Karpas-422 (cell line): Measurements from ENCODE around the gene PNKD. TPM values are rescaled to one million over a fixed set of nuclear protein-coding genes. Genes with fewer than 3 reads are reported as not detected.

ENCODE experiments used
- DNase-seq: peaks from one replicate; pipeline ENCODE4 v3.0.0-alpha.2; 2015
- H2AFZ ChIP-seq: fragments of 200-600 bp; sonication (generic); 2 replicates; pipeline ENCODE4 v1.6.1; 2014; ENCODE audit warnings: antibody characterized with exemption, low read length, mixed read lengths
- H3K27ac ChIP-seq: fragments of 200-600 bp; sonication (generic); 2 replicates; pipeline ENCODE4 v1.5.1; 2014; ENCODE audit warnings: mild to moderate bottlenecking, low read length, moderate library complexity
- H3K27me3 ChIP-seq: fragments of 200-600 bp; sonication (generic); 2 replicates; pipeline ENCODE4 v1.6.1; 2014; ENCODE audit warnings: low read length, mixed read lengths
- H3K36me3 ChIP-seq: fragments of 200-600 bp; sonication (generic); 2 replicates; pipeline ENCODE4 v1.6.1; 2014; ENCODE audit warnings: low read length, mixed read lengths; ENCODE audit not compliant: insufficient read depth
- H3K4me1 ChIP-seq: fragments of 200-600 bp; sonication (generic); 2 replicates; pipeline ENCODE4 v1.6.1; 2014; ENCODE audit warnings: mild to moderate bottlenecking, low read length, mixed read lengths
- H3K4me2 ChIP-seq: fragments of 200-600 bp; sonication (generic); 2 replicates; pipeline ENCODE4 v1.6.1; 2014; ENCODE audit warnings: low read length, low read depth, mild to moderate bottlenecking; ENCODE audit not compliant: poor library complexity, severe bottlenecking
- H3K4me3 ChIP-seq: fragments of 200-600 bp; sonication (generic); 2 replicates; pipeline ENCODE4 v1.5.1; 2014; ENCODE audit warnings: mild to moderate bottlenecking, antibody characterized with exemption, low read length, mixed read lengths
- H3K79me2 ChIP-seq: fragments of 200-600 bp; sonication (generic); 2 replicates; pipeline ENCODE4 v1.6.1; 2014; ENCODE audit warnings: mild to moderate bottlenecking, low read length, mixed read lengths
- H3K9ac ChIP-seq: fragments of 200-600 bp; sonication (generic); 2 replicates; pipeline ENCODE4 v1.6.0; 2014; ENCODE audit warnings: low read length
- H3K9me2 ChIP-seq: fragments of 200-600 bp; sonication (generic), shearing (Covaris generic); replicated peaks from 2 replicates; pipeline ENCODE4 v1.6.0; 2014; ENCODE audit warnings: mild to moderate bottlenecking, low read length, moderate library complexity; ENCODE audit not compliant: insufficient read depth
- H3K9me3 ChIP-seq: fragments of 300-700, 200-600 bp; sonication (generic); 2 replicates; pipeline ENCODE4 v1.6.1; 2014; ENCODE audit warnings: low read length, mixed read lengths
- H4K20me1 ChIP-seq: fragments of 200-600 bp; sonication (generic); 2 replicates; pipeline ENCODE4 v1.6.1; 2014; ENCODE audit warnings: mild to moderate bottlenecking, antibody characterized with exemption, low read length, low read depth; ENCODE audit not compliant: insufficient read depth
- total RNA-seq: library from RNA; depleted of rRNA; stranded (reverse); fragments of >200 nt; shearing (Covaris generic); gene quantifications from 2 replicates; pipeline ENCODE4 v1.2.3, GENCODE V29; 2014; ENCODE audit warnings: low replicate concordance

Gene PNKD
- total RNA-seq, 1 experiment from 2014 or later, result 26.5 TPM

DNA sequence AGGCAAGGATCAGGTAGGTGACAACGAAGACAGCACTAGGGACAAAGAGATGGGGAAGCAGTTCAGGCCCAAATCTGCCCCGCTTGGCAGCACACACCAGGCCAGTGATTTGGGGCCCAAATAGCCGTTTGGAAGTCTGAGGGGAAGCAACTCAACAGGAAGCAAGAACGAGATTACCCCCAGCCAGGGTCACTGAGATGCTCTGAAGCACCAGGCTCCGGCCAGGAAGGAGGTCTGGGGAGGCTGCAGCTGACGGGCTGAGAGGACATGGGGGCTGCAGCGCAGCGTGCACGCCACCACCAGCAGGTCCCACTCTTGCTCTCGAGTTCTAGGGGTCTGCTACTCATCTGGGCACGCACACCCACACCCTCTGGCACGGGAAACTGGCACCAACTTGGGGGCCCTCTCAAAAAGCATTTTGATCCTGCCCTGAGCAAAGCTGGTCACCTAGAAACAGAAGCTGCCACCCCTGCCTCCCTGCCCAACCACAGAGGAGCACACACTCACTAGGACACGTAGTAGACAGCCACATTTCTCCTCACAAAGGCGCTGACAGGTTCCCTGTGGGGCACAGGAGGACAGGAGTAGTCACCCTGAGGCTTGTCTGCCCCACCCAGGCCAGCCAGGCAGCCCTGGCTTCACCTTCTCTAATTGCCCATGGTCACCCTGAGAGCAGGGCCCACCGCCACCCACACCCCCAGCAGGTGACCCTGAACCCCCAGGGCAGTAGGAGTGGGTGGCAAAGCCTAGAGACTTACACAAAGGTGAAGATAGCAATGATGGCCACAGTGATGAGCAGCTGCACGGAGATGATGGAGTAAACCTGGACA, 8.4 kb downstream of the PNKD start:
- no peaks in the 10 kb centered on the region for H4K20me1 ChIP-seq
- H3K27ac ChIP-seq, result no peak overlapping the region
- H3K9me2 ChIP-seq, result no peaks in the 10 kb centered on the region
- H3K9me3 ChIP-seq, result no peaks in the 10 kb centered on the region
- no peaks in the 10 kb centered on the region for H3K79me2 ChIP-seq
- DNase-seq, result no peak
- H3K4me2 ChIP-seq, result no peak overlapping the region
- no peak overlapping the region for H2AFZ ChIP-seq
- H3K9ac ChIP-seq, result no peak overlapping the region
- H3K27me3 ChIP-seq, result no peaks in the 10 kb centered on the region
- H3K4me3 ChIP-seq, result no peak overlapping the region
- H3K4me1 ChIP-seq, result no peaks in the 10 kb centered on the region
- H3K36me3 ChIP-seq, result peaks cover 6% of the 10 kb centered on the region; the same call in 1 of the 2 replicates

DNA sequence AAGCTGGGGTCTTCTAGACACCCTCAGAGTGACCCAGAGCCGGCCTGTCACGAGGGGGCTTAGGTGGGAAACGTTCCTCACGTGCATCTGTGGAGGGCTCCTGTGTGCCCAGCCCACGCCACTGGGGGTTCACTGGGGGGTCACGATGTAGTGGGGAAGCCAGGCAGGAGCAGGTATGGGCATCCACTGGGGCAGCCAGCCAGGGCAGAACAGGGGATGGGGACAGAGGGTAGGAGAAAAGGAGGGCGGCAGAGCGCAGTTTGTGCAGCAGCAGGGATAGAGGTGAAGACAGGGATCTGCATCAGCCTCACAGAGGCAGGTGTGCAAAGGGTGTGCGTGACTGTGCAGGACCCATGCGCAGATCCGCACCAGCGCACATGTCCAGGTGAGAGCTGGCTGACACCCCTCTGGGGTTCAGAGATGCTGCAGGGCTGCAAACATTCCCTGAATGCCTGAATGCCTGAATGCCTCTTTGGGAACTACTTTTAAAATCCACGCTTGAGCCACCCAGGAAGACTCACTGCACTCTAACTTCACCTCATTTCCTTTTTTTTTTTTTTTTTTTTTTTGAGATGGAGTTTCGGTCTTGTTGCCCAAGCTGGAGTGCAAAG, 10.0 kb downstream of the PNKD start:
- Histone ChIP-seq H3K4me1 (0 out of 2 replicates have a peak, but pooled peaks cover 2% of the 10 kb centered on the region), H3K4me3 (no peak overlapping the region), H3K79me2 (no peaks in the 10 kb centered on the region), H4K20me1 (no peaks in the 10 kb centered on the region), H3K9me3 (no peaks in the 10 kb centered on the region), H3K9me2 (no peaks in the 10 kb centered on the region), H3K9ac (no peak overlapping the region), H2AFZ (no peak overlapping the region), H3K36me3 (no peaks in the 10 kb centered on the region), H3K27ac (no peak overlapping the region), H3K4me2 (no peak overlapping the region), H3K27me3 (no peaks in the 10 kb centered on the region)
- no peak for DNase-seq

DNA sequence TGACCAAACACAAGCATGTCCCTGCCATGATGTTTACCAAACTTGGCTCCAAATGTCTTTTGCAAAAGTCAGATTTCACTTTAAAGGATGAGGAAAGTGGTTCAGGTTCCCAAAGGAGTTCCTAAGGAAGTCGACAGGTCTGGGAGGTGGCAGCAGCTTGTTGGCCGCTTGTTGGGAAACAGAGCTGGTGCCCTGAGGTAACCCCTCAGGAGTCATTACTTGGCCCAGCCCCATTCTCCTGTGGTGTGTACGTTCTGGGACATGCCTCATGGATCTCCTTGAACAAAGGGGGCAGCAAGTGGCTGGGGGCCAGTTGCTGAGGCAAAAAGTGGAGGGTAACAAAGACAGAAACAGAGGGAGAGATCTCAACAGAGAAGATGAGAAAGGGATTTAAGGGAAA, 11.1 kb downstream of the PNKD start:
- H3K9me3 ChIP-seq, result no peaks in the 10 kb centered on the region
- H3K36me3 ChIP-seq, result no peaks in the 10 kb centered on the region
- H3K79me2 ChIP-seq, result no peaks in the 10 kb centered on the region
- H2AFZ ChIP-seq, result no peak overlapping the region
- no peak overlapping the region for H3K4me3 ChIP-seq
- DNase-seq, result no peak
- H3K27me3 ChIP-seq, result no peaks in the 10 kb centered on the region
- no peak overlapping the region for H3K9ac ChIP-seq
- H3K4me1 ChIP-seq, result peaks cover 13% of the 10 kb centered on the region
- no peaks in the 10 kb centered on the region for H3K9me2 ChIP-seq
- no peaks in the 10 kb centered on the region for H4K20me1 ChIP-seq
- no peak overlapping the region for H3K4me2 ChIP-seq
- H3K27ac ChIP-seq, result no peak overlapping the region

DNA sequence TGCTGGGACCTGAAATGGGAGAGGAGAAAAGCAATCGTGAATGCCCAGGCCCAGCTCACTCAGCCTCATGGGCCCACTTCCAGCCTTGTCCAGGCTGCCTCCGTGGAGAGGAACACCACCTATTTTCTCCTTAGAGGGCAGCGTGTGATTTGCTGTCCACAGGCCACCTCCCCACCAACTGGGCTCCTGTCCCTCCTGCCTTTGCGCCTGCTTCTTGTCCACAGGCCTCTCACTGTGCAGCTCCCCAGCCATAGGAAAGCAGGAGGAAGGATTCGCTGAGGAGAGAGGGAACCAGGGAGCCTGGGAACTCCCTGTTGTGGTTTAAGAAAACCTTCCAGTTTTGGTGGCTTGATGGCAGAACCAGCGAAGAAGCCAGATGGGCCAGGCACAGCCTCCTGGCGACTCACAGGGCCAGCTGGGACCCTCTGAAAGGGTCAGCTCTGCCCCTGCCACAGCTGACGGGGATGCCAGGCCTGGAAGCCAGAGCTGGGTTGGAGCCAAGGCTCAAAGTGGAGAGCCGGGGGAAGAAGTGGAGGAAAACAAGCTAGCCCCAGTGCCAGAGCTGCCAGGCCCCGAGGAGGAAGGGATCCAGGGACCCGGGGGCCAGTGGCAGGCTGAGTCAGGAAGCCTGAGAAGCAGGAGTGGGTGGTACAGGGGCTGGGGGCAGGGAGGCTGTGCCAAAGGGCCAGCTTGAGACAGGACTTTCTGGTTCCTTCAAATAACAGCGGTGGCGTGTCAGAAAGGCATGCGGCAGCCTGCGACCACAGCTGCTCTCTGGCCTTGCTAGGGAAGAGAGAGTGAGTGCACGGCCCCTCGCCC, 12.1 kb downstream of the PNKD start:
- H3K79me2 ChIP-seq, result no peaks in the 10 kb centered on the region
- no peak for DNase-seq
- peaks cover 22% of the 10 kb centered on the region for H3K4me1 ChIP-seq
- no peaks in the 10 kb centered on the region for H4K20me1 ChIP-seq
- no peaks in the 10 kb centered on the region for H3K9me3 ChIP-seq
- H3K36me3 ChIP-seq, result no peaks in the 10 kb centered on the region
- no peaks in the 10 kb centered on the region for H3K9me2 ChIP-seq
- no peak overlapping the region for H2AFZ ChIP-seq
- no peak overlapping the region for H3K27ac ChIP-seq
- no peaks in the 10 kb centered on the region for H3K27me3 ChIP-seq
- H3K9ac ChIP-seq, result no peak overlapping the region
- H3K4me2 ChIP-seq, result no peak overlapping the region
- H3K4me3 ChIP-seq, result no peak overlapping the region

DNA sequence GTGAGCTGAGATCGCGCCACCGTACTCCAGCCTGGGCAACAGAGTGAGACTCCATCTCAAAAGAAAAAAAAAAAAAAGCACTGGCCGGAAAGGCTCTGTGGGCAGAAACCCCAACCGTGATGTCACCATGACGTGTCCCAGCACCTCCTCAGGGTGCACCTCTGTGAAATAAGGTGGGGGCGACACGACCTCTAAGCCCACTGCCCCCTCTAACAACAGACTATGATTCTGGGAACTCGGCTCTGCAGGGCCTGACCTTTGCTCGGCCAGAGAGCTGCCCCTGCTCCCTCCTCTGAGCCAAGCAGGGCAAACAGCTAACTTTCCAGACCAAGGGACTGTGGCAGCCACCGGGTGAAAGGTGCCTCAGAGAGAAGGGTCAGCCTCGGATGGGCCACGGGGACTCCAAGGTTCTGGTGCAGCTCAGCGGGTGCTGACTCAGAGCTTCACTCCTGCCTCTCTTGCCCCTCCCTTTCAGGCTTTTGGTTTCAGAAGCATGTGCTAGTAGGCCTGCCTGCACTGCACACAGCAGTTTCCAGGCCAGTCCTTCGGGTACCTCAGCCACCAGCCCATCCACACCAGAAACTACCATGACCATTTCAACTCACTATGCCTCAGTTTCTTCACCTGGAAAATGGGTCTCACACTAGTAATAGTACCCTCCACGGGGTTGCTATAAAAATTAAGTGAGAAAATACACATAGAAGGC, 13.9 kb downstream of the PNKD start:
- Histone ChIP-seq H2AFZ (no peak overlapping the region), H3K27me3 (no peaks in the 10 kb centered on the region), H3K79me2 (no peaks in the 10 kb centered on the region), H3K4me1 (peaks cover 27% of the 10 kb centered on the region), H3K36me3 (no peaks in the 10 kb centered on the region), H3K4me2 (no peak overlapping the region), H3K27ac (no peak overlapping the region), H3K9ac (no peak overlapping the region), H3K9me3 (no peaks in the 10 kb centered on the region), H4K20me1 (no peaks in the 10 kb centered on the region), H3K4me3 (no peak overlapping the region), H3K9me2 (no peaks in the 10 kb centered on the region)
- no peak for DNase-seq

DNA sequence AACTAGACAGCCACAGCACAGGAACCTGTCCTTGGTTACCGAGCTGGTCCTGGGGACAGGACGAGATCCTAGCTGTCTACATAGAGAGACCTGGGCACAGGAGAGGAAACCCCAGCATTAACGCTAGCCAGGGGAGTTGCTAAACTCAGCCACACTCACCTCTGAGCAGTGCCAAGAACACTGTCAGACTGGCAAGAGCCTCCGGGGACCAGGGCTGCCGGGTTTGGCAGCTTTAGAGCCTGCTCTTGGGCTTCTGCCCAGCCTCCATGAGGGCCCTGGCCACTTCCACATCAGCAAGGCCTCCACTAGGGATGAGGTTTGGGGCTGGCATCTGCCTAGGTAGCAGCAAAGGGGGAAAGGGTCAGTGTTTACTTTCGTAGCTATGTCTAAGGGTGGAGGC, 15.3 kb downstream of the PNKD start:
- Histone ChIP-seq H3K4me3 (no peak overlapping the region), H4K20me1 (no peaks in the 10 kb centered on the region), H3K36me3 (no peaks in the 10 kb centered on the region), H3K9ac (no peak overlapping the region), H2AFZ (no peak overlapping the region), H3K79me2 (no peaks in the 10 kb centered on the region), H3K27me3 (no peaks in the 10 kb centered on the region), H3K9me2 (no peaks in the 10 kb centered on the region), H3K9me3 (no peaks in the 10 kb centered on the region), H3K4me1 (peaks cover 38% of the 10 kb centered on the region), H3K27ac (no peak overlapping the region), H3K4me2 (peak overlapping the region; percentile 72)
- DNase-seq, result no peak

DNA sequence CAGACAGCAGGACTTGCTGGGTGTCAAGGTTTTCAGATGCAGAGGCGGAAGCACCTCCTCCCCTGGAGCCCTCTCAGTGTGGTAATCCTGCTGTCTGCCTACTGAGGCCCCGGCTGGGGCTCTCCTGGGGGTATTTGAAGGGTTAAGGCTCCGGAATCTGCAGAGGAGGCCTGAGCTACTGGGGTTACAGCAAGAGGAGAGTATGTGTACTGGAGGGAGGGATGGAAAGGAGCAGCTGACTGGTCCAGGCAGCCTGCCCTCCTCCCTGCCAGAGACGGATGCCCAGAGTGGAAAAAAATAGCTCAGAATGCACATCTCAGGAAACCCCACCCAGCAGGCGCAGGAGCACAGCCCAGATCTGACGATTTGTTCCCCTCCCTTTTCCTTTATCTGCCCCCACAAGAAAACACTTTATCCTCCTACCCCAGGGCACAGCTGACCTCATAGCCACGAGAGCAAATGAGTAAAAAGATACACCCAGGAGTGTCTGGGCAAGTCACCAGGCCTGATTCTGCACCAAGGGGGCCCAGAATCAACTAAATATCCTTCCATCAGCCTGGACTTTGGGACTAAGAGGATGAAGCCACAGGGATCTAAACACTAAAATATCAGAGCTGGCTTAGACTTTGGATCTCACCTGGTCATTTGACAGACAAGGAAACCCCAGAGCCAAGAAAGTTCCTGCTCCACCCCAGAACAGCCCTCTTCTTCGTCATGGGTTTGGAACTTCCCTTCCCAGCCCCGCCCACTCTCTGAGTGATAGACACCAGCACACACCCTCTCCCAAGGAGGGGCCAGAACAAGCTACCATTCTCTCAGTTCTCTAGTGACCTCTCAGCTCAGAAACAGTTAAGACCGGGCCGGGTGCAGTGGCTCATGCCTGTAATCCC, 16.5 kb downstream of the PNKD start:
- Histone ChIP-seq H4K20me1 (no peaks in the 10 kb centered on the region), H3K4me3 (peak overlapping the region; percentile 61), H2AFZ (peak overlapping the region; percentile 48), H3K4me1 (peaks cover 50% of the 10 kb centered on the region), H3K9ac (peak overlapping the region; percentile 62), H3K27me3 (no peaks in the 10 kb centered on the region), H3K9me2 (no peaks in the 10 kb centered on the region), H3K9me3 (no peaks in the 10 kb centered on the region), H3K4me2 (peak overlapping the region; percentile 72), H3K36me3 (no peaks in the 10 kb centered on the region), H3K27ac (peak overlapping the region; percentile 31; the same call in 1 of the 2 replicates), H3K79me2 (no peaks in the 10 kb centered on the region)
- DNase-seq, result peak; percentile 75
